RWPE1 (cell line): Measurements from ENCODE around the gene CFL1.

ENCODE experiments used
- CTCF ChIA-PET: fragments of 350-600 bp; sonication (Branson Sonifier 250); formaldehyde crosslinking; extraction: SDS; loops from one replicate; lab custom pipeline; 2021; lab: Yijun Ruan, JAX
- POLR2A ChIA-PET: fragments of 400-600 bp; formaldehyde crosslinking; extraction: SDS; loops from one replicate; lab custom pipeline; 2020; ENCODE audit warnings: antibody characterized with exemption; ENCODE audit not compliant: low non-redundant PET; lab: Yijun Ruan, JAX
- DNase-seq: peaks from one replicate; pipeline ENCODE4 v3.0.0; 2012; ENCODE audit warnings: low spot score
- H3K27ac ChIP-seq: fragments of 450-650 bp; 2 replicates; pipeline ENCODE4 v1.5.1; 2017
- TF ChIP-seq, protein P1 (sequence below): fragments of 450-650 bp; conservative IDR thresholded peaks from 2 replicates; pipeline ENCODE4 v1.5.1; 2017; ENCODE audit warnings: low read depth, mild to moderate bottlenecking

Gene CFL1

DNA sequence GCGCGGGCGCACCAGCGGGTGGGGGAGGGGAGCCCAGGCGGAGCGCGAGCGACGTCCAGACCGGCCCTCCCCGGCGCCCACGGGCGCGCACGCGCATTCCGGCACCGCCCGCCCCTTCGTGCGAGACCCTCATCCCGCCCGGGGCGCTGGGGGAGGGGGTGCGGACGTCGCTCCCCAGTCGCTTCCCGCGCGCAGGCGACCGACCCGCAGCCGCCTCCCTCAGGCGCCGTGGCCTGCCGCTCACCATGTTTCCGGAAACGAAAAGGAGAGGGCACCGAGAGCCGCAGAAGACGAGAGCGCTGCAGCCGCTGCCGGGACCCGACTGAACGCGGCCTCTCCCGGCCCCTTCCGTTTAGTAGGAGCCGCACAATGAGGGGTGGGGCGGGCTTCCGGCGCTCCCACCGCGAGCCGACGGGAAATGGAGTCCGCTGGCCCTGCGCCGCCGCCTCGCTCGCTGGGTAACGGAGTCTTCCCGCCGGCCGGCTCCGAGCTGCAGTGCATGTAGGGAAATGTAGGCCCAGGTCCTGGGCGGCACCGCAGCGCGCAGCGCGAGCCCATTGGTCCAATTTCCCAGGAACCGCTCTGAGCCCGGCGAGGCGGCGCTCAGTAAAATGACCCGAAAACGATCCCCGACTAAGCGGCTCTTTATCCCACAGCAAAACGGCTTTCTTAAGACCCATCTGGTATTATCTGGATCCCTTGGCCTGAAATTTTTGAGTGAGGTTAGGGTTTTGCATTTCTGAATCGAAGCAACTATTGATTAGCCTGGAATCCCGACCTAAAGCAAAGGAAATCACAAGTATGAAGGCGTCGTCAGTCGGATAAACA, at the start of gene CFL1:
TSS of gene CFL1 (minus strand) at position 328 of the 828 bp plus-strand sequence. CDS start at position 247, 81 bp downstream.
- POLR2A ChIA-PET = interaction anchor here (0.6 to 1.6 kb wide), 3 partner anchors 26 to 65 kb away, joined by 3 to 4 read pairs (median 4); no protein-coding TSS in a partner anchor
- CTCF ChIA-PET = no interaction called here
- H3K27ac ChIP-seq = peak within 1 kb of the TSS; percentile 98
- TF ChIP-seq, protein P1, sequence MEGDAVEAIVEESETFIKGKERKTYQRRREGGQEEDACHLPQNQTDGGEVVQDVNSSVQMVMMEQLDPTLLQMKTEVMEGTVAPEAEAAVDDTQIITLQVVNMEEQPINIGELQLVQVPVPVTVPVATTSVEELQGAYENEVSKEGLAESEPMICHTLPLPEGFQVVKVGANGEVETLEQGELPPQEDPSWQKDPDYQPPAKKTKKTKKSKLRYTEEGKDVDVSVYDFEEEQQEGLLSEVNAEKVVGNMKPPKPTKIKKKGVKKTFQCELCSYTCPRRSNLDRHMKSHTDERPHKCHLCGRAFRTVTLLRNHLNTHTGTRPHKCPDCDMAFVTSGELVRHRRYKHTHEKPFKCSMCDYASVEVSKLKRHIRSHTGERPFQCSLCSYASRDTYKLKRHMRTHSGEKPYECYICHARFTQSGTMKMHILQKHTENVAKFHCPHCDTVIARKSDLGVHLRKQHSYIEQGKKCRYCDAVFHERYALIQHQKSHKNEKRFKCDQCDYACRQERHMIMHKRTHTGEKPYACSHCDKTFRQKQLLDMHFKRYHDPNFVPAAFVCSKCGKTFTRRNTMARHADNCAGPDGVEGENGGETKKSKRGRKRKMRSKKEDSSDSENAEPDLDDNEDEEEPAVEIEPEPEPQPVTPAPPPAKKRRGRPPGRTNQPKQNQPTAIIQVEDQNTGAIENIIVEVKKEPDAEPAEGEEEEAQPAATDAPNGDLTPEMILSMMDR = no peak
- peak; percentile 90 for DNase-seq

DNA sequence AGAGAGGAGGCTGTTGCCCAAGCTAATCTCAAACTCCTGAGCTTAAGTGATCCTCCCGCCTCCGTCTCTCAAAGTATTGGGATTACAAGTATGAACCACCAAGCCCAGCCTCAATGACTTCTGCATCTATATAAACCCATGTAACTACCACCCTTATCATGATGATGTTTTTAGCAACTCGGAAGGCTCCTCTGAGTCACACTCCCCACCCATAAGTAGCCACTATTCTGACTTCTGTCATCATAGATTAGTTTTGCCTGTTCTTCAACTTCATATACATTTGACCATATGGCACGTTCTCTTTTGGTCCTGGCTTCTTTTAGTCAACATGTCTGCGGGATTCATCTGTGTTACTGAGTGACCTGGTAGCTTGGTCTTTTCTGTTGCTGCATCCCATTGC, 48.6 kb upstream of the CFL1 start:
- TF ChIP-seq, protein P1 = no peak
- ChIA-PET CTCF (interaction anchor here (0.7 to 1.1 kb wide), 2 partner anchors 22 to 351 kb away, joined by 3 to 5 read pairs; no protein-coding TSS in a partner anchor), POLR2A (no interaction called here)
- H3K27ac ChIP-seq = no peak overlapping the region
- no peak for DNase-seq

DNA sequence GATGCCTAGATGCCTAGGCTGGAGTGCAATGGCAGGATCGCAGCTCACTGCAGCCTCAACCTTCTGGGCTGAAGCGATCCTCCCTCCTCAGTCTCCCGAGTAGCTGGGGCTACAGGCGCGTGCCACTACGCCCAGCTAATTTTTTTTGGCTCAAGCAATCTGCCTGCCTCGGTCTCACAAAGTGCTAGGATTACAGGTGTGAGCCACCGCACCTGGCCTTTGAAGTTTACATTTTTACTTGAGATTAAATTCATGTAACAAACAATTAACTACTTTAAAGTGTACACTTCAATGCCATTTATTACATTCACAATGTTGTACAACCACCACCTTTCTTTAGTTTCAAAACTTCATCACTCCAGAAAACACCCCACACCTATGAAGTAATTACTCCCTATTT, 45.7 kb upstream of the CFL1 start:
- peak overlapping the region; percentile 73 for H3K27ac ChIP-seq
- POLR2A ChIA-PET = no interaction called here
- CTCF ChIA-PET = interaction anchor here (0.6 kb wide), 1 partner anchor 316 kb away, joined by 5 read pairs; no protein-coding TSS in a partner anchor
- TF ChIP-seq, protein P1 = no peak
- no peak for DNase-seq

DNA sequence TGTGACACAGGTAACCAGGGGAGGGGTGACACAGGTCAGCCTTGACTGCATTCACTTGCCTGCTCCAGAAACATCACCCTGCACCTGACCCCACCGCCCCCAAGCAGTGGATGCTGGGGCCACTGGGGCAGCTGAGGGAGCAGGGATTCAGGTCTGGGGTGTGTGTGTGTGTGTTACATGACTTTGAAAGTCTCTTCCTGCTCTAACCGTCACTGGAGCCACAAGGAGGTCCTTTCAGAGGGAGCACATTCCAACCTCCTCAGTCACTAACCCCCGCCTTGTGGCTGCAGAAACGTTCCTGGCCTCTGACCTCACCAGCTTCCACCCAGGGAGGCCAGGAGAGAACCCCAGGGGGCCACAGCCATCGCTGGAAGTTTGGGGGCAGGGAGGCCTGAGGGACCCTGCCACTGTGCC, 45.1 kb upstream of the CFL1 start:
- ChIA-PET CTCF (interaction anchor here (0.6 kb wide), 1 partner anchor 317 kb away, joined by 5 read pairs; no protein-coding TSS in a partner anchor), POLR2A (no interaction called here)
- TF ChIP-seq, protein P1 = no peak
- peak overlapping the region; percentile 73 for H3K27ac ChIP-seq
- DNase-seq = peak; percentile 62

DNA sequence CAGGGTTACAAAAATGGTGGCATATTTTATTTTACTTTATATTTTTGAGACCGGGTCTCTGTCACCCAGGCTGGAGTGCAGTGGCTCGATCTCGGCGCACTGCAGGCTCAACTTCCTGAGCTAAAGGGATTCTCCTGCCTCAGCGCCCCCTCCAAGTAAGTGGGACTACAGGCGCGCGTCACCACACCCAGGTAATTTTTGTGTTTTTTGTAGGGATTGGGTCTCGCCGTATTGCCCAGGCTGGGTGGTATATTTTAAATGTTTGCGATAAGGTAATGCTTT, 42.9 kb upstream of the CFL1 start:
- CTCF ChIA-PET = interaction anchor here (1.2 kb wide), 1 partner anchor 11 kb away, joined by 3 read pairs; no protein-coding TSS in a partner anchor
- H3K27ac ChIP-seq = peak overlapping the region; percentile 95
- TF ChIP-seq, protein P1 = no peak
- POLR2A ChIA-PET = interaction anchor here (0.6 to 1.1 kb wide), 4 partner anchors 10 to 15 kb away, joined by 3 to 7 read pairs (median 4); partner anchors contain the start of genes CCDC85B and FIBP
- DNase-seq = no peak

- ChIA-PET CTCF (interaction anchor here (1.2 kb wide), 1 partner anchor 11 kb away, joined by 3 read pairs; no protein-coding TSS in a partner anchor), POLR2A (interaction anchor here (0.6 to 1.1 kb wide), 4 partner anchors 10 to 15 kb away, joined by 3 to 7 read pairs (median 4); partner anchors contain the start of genes CCDC85B and FIBP)
- DNase-seq = peak; percentile 94
- peak within 1 kb of the TSS; percentile 95 for H3K27ac ChIP-seq
- TF ChIP-seq, protein P1 = no peak
Measured at GRCh38 chr11:65900125-65900898, 42.3 kb upstream of the CFL1 start, which contains the start of gene FOSL1. TSS of gene FOSL1 (minus strand) at chr11:65900388. CDS start at chr11:65900339, 49 bp downstream.
